Measurements from ENCODE around the gene RASAL2. TPM values are rescaled to one million over a fixed set of nuclear protein-coding genes. Genes with fewer than 3 reads are reported as not detected.

The RASAL2 gene
- total RNA-seq, 3 donors from 2014 or later, result 28.5 to 41.0 (median 40.5) TPM

DNA sequence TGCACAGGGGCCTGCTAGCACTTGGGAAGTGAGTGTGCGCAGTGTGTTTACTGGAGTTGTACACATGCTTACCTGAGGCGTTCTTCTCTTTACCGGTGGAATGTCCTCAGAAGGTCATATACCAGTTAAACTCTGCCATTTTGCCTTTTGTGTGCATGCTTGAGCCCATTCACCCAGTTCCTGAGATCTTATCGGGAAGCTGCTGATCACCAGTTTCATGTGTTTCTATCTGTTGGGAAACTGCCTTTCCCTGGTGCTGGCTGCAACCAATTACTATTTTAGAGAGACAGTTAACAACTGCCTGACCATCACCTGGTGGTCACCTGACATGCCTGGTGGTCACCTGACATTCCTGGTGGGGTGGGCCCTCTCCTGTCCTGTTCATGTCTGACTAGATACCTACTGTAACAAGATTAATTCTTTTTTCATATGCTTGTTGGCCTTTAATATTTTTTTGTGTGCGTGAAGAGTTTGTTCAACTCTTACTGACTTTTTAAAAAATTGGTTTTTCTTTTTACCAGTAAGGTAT lies 137.0 kb downstream of the RASAL2 start:
- DNase-seq (ENCODE audit: low spot score in 2 of 2), result no peak
- Histone ChIP-seq H3K27ac (no peak overlapping the region), H3K4me1 (no peaks in the 10 kb centered on the region), H3K9me3 (no peaks in the 10 kb centered on the region), H3K4me3 (no peak overlapping the region), H3K36me3 (no peaks in the 10 kb centered on the region), H3K27me3 (no peaks in the 10 kb centered on the region)
- intact Hi-C loops (cut with DNase I; ENCODE audit: low total_unique reads), result no loop called here
- TF ChIP-seq CTCF (IDR thresholded peaks at IDR 0.05), result no peak
- TF ChIP-seq POLR2AphosphoS5 (IDR thresholded peaks at IDR 0.05), result no peak
- no peak for TF ChIP-seq POLR2A (IDR thresholded peaks at IDR 0.05)

- Histone ChIP-seq H3K9me3 (no peaks in the 10 kb centered on the region), H3K27me3 (no peaks in the 10 kb centered on the region), H3K36me3 (no peaks in the 10 kb centered on the region), H3K4me3 (no peak overlapping the region), H3K27ac (no peak overlapping the region), H3K4me1 (no peaks in the 10 kb centered on the region)
- TF ChIP-seq POLR2AphosphoS5 (IDR thresholded peaks at IDR 0.05) (no peak), POLR2A (IDR thresholded peaks at IDR 0.05) (no peak), CTCF (IDR thresholded peaks at IDR 0.05) (no peak)
- DNase-seq (ENCODE audit: low spot score in 2 of 2), result no peak
- intact Hi-C loops (cut with DNase I; ENCODE audit: low total_unique reads), result no loop called here
Observed at GRCh38 chr1:178232108-178232507, 138.2 kb downstream of the RASAL2 start.

GRCh38 chr1:178232949-178233348 lies 139.0 kb downstream of the RASAL2 start:
- no peaks in the 10 kb centered on the region for H3K27me3 ChIP-seq
- H3K36me3 ChIP-seq, result no peaks in the 10 kb centered on the region
- intact Hi-C loops (cut with DNase I; ENCODE audit: low total_unique reads), result no loop called here
- no peaks in the 10 kb centered on the region for H3K4me1 ChIP-seq
- DNase-seq (ENCODE audit: low spot score in 2 of 2), result no peak
- H3K4me3 ChIP-seq, result no peak overlapping the region
- no peaks in the 10 kb centered on the region for H3K9me3 ChIP-seq
- H3K27ac ChIP-seq, result no peak overlapping the region
- no peak for TF ChIP-seq CTCF (IDR thresholded peaks at IDR 0.05)
- no peak for TF ChIP-seq POLR2A (IDR thresholded peaks at IDR 0.05)
- no peak for TF ChIP-seq POLR2AphosphoS5 (IDR thresholded peaks at IDR 0.05)

- DNase-seq (ENCODE audit: low spot score in 2 of 2), result no peak
- Histone ChIP-seq H3K27ac (no peak overlapping the region), H3K36me3 (no peaks in the 10 kb centered on the region), H3K9me3 (no peaks in the 10 kb centered on the region), H3K27me3 (no peaks in the 10 kb centered on the region), H3K4me3 (no peak overlapping the region), H3K4me1 (no peaks in the 10 kb centered on the region)
- no peak for TF ChIP-seq POLR2A (IDR thresholded peaks at IDR 0.05)
- TF ChIP-seq POLR2AphosphoS5 (IDR thresholded peaks at IDR 0.05), result no peak
- no peak for TF ChIP-seq CTCF (IDR thresholded peaks at IDR 0.05)
- intact Hi-C loops (cut with DNase I; ENCODE audit: low total_unique reads), result no loop called here
Observed at GRCh38 chr1:178237121-178237520, 143.2 kb downstream of the RASAL2 start.

- DNase-seq (ENCODE audit: low spot score in 2 of 2), result no peak
- Histone ChIP-seq H3K36me3 (no peaks in the 10 kb centered on the region), H3K4me3 (no peak overlapping the region), H3K27me3 (no peaks in the 10 kb centered on the region), H3K9me3 (no peaks in the 10 kb centered on the region), H3K27ac (peak overlapping the region; percentile 78), H3K4me1 (no peaks in the 10 kb centered on the region)
- TF ChIP-seq CTCF (IDR thresholded peaks at IDR 0.05), result no peak
- intact Hi-C loops (cut with DNase I; ENCODE audit: low total_unique reads), result no loop called here
Observed at GRCh38 chr1:178238722-178239510, 145.0 kb downstream of the RASAL2 start.
